Keratinocyte (primary cell): ENCODE data around the gene ATF5.

Experiments used
- CTCF ChIP-seq, 3 experiments: IDR thresholded peaks in 1 of 3; conservative IDR thresholded peaks in 1 of 3; optimal IDR thresholded peaks in 1 of 3; 2 replicates in 2 of 3; 3 replicates in 1 of 3; pipeline versions ENCODE3 to v1.5.1; 2011; ENCODE audit warnings: low read length in 3 of 3, mild to moderate bottlenecking in 3 of 3, moderate library complexity in 2 of 3, control low read depth in 1 of 3, inconsistent platforms in 1 of 3; ENCODE audit not compliant: insufficient read depth in 2 of 3; ENCODE audit errors: extremely low read depth in 1 of 3
- EZH2 ChIP-seq: IDR thresholded peaks from one replicate; pipeline ENCODE4 v1.6.1; 2012; ENCODE audit warnings: inconsistent platforms, mild to moderate bottlenecking, low read length, moderate library complexity

- TF ChIP-seq CTCF (optimal IDR thresholded peaks at IDR 0.05 in 1 of 3, IDR thresholded peaks at IDR 0.05 in 1 of 3, conservative IDR thresholded peaks at IDR 0.05 in 1 of 3; ENCODE audit: extremely low read depth in 1 of 3, insufficient read depth in 2 of 3, low read length in 3 of 3) (no peak), EZH2 (no peak)
These were observed 8.2 kb upstream of the ATF5 start for GRCh38 chr19:49920624-49921363.
